Psoas muscle (tissue), 8 donors: ENCODE results near the gene SNU13. TPM values are rescaled to one million over a fixed set of nuclear protein-coding genes. Genes with fewer than 3 reads are reported as not detected.
A peak's percentile ranks its signal among the peaks of the same experiment; 100 is the strongest.
"Not testable (repeated sequence)": the region's sequence is repeated elsewhere in the genome, so short reads cannot be mapped to it uniquely, and the experiment has no call there.

Source experiments
- ATAC-seq, 4 donors: fragments of 200-7000 bp; cut with Tn5 transposase; one replicate each; pipeline ENCODE4 v1.9.1; 2020; ENCODE audit warnings: moderate library complexity in 3 of 4, mild to moderate bottlenecking in 2 of 4
- DNase-seq, 2 donors: peaks; one replicate each; pipeline ENCODE4 v3.0.0-alpha.2; 2020
- H3K27ac ChIP-seq: fragments of 200-600 bp; one replicate; pipeline ENCODE4 v1.8.0; 2022
- H3K27me3 ChIP-seq, 3 donors: fragments of 200-600 bp in 1 of 3; one replicate each; pipeline versions ENCODE4 v1.6.1 to v1.8.0; 2013 to 2022; ENCODE audit warnings: low read length in 2 of 3, mild to moderate bottlenecking in 2 of 3, moderate library complexity in 1 of 3; ENCODE audit not compliant: insufficient read depth in 3 of 3
- H3K36me3 ChIP-seq, 2 donors: fragments of 200-600 bp in 1 of 2; one replicate each; pipeline versions ENCODE4 v1.6.1 to v1.8.0; 2013 to 2022; ENCODE audit warnings: low read depth in 1 of 2, mild to moderate bottlenecking in 1 of 2, moderate library complexity in 1 of 2; ENCODE audit not compliant: insufficient read depth in 1 of 2
- H3K4me1 ChIP-seq: fragments of 200-600 bp; one replicate; pipeline ENCODE4 v1.8.0; 2022
- H3K4me3 ChIP-seq: fragments of 200-600 bp; one replicate; pipeline ENCODE4 v1.8.0; 2022; ENCODE audit warnings: mild to moderate bottlenecking
- H3K9me3 ChIP-seq: fragments of 200-600 bp; one replicate; pipeline ENCODE4 v1.8.0; 2022
- WGBS, 3 donors: extraction: QIAGEN DNeasy Blood & Tissue Kit; methylation state at CpG; one replicate each; pipeline versions ENCODE4 v1.1.6 to v1.1.7; 2013; 5-methylcytosine and 5-hydroxymethylcytosine counted together
- intact Hi-C, 2 donors: fragments of 100-400 bp; cut with DNase I; formaldehyde crosslinking; loops; one replicate each; pipeline versions ENCODE4 v1.11.0 to v1.14.2; 2022
- polyA plus RNA-seq, 3 donors: library from polyadenylated mRNA; stranded (reverse); fragments of 200-250 nt; gene quantifications; one replicate each; pipeline ENCODE4 v1.2.3, GENCODE V29; 2013
- total RNA-seq, 4 donors: library from RNA; stranded (reverse); fragmentation: NEBNext Ultra II Directional in 2 of 4; extraction: Animal tissue kit (Norgen Biotek cat#: 25700) in 2 of 4; gene quantifications; one replicate each; pipeline versions ENCODE4 v1.2.1 to v1.2.4, GENCODE V29; 2021 to 2023
- TF ChIP-seq, protein P1 (sequence below): fragments of 200-600 bp; IDR thresholded peaks from one replicate; pipeline ENCODE4 v1.8.0; 2022; ENCODE audit warnings: antibody characterized with exemption
- donor health status: healthy with polysubstance abuse.
- donor health status: DM: no; HTN: no; CAD: no; lungs with moderate emphysema.
- donor health status: Bipolar disorder and iron deficiency.
- donor health status: healthy.
- donor health status: DM: yes; HTN: yes; CAD: no.
- donor health status: DM: no; HTN: no; CAD: no.
- donor health status: DM: no; HTN: no; CAD: no.
- donor health status: DM: yes; HTN: yes; CAD: no.

The SNU13 gene
- total and polyA plus RNA-seq, 7 donors, result 165 to 466 (median 215) TPM

GRCh38 chr22:41636467-41636866, 52.2 kb downstream of the SNU13 start:
- Histone ChIP-seq H3K9me3 (no peaks in the 10 kb centered on the region), H3K27me3 (no peaks in the 10 kb centered on the region), H3K4me1 (peaks cover 7% of the 10 kb centered on the region), H3K4me3 (no peak overlapping the region), H3K27ac (peak overlapping the region; percentile 71), H3K36me3 (peaks cover 17 to 95% of the 10 kb centered on the region in 2 donors)
- WGBS, 3 donors, result 25 to 40% (median 29%) methylated on average over 7 of the region's 7 CpGs
- TF ChIP-seq, protein P1, sequence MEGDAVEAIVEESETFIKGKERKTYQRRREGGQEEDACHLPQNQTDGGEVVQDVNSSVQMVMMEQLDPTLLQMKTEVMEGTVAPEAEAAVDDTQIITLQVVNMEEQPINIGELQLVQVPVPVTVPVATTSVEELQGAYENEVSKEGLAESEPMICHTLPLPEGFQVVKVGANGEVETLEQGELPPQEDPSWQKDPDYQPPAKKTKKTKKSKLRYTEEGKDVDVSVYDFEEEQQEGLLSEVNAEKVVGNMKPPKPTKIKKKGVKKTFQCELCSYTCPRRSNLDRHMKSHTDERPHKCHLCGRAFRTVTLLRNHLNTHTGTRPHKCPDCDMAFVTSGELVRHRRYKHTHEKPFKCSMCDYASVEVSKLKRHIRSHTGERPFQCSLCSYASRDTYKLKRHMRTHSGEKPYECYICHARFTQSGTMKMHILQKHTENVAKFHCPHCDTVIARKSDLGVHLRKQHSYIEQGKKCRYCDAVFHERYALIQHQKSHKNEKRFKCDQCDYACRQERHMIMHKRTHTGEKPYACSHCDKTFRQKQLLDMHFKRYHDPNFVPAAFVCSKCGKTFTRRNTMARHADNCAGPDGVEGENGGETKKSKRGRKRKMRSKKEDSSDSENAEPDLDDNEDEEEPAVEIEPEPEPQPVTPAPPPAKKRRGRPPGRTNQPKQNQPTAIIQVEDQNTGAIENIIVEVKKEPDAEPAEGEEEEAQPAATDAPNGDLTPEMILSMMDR, result no peak
- DNase-seq, result peak; percentile 53 to 82
- ATAC-seq, result peak; percentile 95 to 97 (median 95)
- intact Hi-C loops, result no loop called here

DNA sequence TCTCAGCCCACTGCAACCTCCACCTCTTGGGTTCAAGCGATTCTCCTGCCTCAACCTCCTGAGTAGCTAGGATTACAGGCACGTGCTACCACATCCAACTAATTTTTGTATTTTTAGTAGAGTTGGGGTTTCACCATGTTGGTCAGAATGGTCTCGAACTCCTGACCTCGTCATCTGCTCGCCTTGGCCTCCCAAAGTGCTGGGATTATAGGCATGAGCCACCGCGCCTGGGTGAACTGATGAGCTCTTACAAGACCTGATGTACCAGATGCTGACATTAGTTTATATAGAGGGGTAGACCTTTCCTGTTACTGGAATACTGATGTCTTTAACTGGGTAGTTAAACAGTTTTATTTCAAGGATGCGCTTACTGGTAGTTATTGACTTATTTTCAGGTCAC, 54.1 kb downstream of the SNU13 start:
- intact Hi-C loops, DNase-seq, H3K27ac ChIP-seq, H3K27me3 ChIP-seq, H3K4me3 ChIP-seq, H3K4me1 ChIP-seq, ATAC-seq, H3K9me3 ChIP-seq: not testable (repeated sequence)
- H3K36me3 ChIP-seq, result peaks cover 20 to 89% of the 10 kb centered on the region in 2 donors
- 93 to 94% (median 93%) methylated on average over 8 of the region's 8 CpGs for WGBS, 3 donors

GRCh38 chr22:41631615-41632014, 57.1 kb downstream of the SNU13 start:
- DNase-seq, intact Hi-C loops, H3K4me1 ChIP-seq, H3K4me3 ChIP-seq, H3K9me3 ChIP-seq, ATAC-seq, H3K27ac ChIP-seq, H3K27me3 ChIP-seq: not testable (repeated sequence)
- peaks cover 21 to 89% of the 10 kb centered on the region in 2 donors for H3K36me3 ChIP-seq
- 98% methylated on average over 6 to 11 of the region's 23 CpGs for WGBS, 3 donors

DNA sequence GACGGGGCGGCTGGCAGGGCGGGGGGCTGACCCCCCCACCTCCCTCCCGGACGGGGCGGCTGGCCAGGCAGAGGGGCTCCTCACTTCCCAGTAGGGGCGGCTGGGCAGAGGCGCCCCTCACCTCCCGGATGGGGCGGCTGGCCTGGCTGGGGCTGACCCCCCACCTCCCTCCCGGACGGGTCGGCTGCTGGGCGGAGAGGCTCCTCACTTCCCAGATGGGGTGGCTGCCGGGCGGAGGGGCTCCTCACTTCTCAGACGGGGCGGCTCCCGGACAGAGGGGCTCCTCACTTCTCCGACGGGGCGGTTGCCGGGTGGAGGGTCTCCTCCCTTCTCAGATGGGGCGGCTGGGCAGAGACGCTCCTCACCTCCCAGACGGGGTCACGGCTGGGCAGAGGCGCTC, 57.6 kb downstream of the SNU13 start:
- H3K9me3 ChIP-seq, H3K4me3 ChIP-seq, H3K4me1 ChIP-seq, H3K27ac ChIP-seq, DNase-seq, intact Hi-C loops, ATAC-seq, H3K27me3 ChIP-seq: not testable (repeated sequence)
- 94 to 97% (median 95%) methylated on average over 17 to 24 of the region's 28 CpGs for WGBS, 3 donors
- H3K36me3 ChIP-seq, result peaks cover 20 to 89% of the 10 kb centered on the region in 2 donors

GRCh38 chr22:41625577-41625976, 63.1 kb downstream of the SNU13 start:
- 89 to 98% (median 95%) methylated on average over 7 of the region's 7 CpGs for WGBS, 3 donors
- no peaks in the 10 kb centered on the region for H3K27me3 ChIP-seq
- peaks cover 17 to 84% of the 10 kb centered on the region in 2 donors for H3K36me3 ChIP-seq
- TF ChIP-seq, protein P1, result no peak
- ATAC-seq (no peak), DNase-seq (no peak)
- H3K9me3 ChIP-seq, result no peaks in the 10 kb centered on the region
- H3K4me3 ChIP-seq, result no peak overlapping the region
- intact Hi-C loops, result no loop called here
- peaks cover 15% of the 10 kb centered on the region for H3K4me1 ChIP-seq
- H3K27ac ChIP-seq, result no peak overlapping the region

Other genes starting within 250 kb of the SNU13 start
- gene TOB2, start 242.1 kb downstream of the SNU13 start, total RNA-seq, result 100 to 1,000 TPM in 1 of 4 donors, 10 to 100 TPM in 3; 12.3 to 111 (median 50.9) TPM
- gene TOB2, start 242.1 kb downstream of the SNU13 start, polyA plus RNA-seq, result 10 to 100 TPM in 2 of 3 donors, 1 to 10 TPM in 1; 9.5 to 26.1 (median 23.4) TPM
- 10 to 100 TPM; 19.9 to 40.0 (median 23.4) TPM for gene PHF5A, start 220.2 kb downstream of the SNU13 start, total RNA-seq
- 10 to 100 TPM; 34.3 to 79.2 (median 49.0) TPM for gene PHF5A, start 220.2 kb downstream of the SNU13 start, polyA plus RNA-seq
- gene ACO2, start 219.8 kb downstream of the SNU13 start, total RNA-seq, result 100 to 1,000 TPM; 422 to 513 (median 474) TPM
- 100 to 1,000 TPM; 346 to 459 (median 402) TPM for gene ACO2, start 219.8 kb downstream of the SNU13 start, polyA plus RNA-seq
- gene POLR3H, start 144.4 kb downstream of the SNU13 start, total RNA-seq, result 10 to 100 TPM; 13.1 to 23.2 (median 18.5) TPM
- gene POLR3H, start 144.4 kb downstream of the SNU13 start, polyA plus RNA-seq, result 10 to 100 TPM; 17.1 to 28.6 (median 17.2) TPM
- gene CSDC2, start 127.9 kb downstream of the SNU13 start, total RNA-seq, result 1 to 10 TPM in 1 of 4 donors, under 1 TPM in 3; 0.27 to 1.1 (median 0.77) TPM
- gene CSDC2, start 127.9 kb downstream of the SNU13 start, polyA plus RNA-seq, result under 1 TPM; 0.60 to 0.69 (median 0.66) TPM
- 10 to 100 TPM in 2 of 4 donors, 1 to 10 TPM in 2; 7.3 to 12.2 (median 9.2) TPM for gene PMM1, start 99.0 kb downstream of the SNU13 start, total RNA-seq
- 10 to 100 TPM; 10.3 to 14.5 (median 13.2) TPM for gene PMM1, start 99.0 kb downstream of the SNU13 start, polyA plus RNA-seq
- 10 to 100 TPM; 17.5 to 27.6 (median 23.2) TPM for gene DESI1, start 67.8 kb downstream of the SNU13 start, total RNA-seq
- gene DESI1, start 67.8 kb downstream of the SNU13 start, polyA plus RNA-seq, result 10 to 100 TPM; 14.7 to 23.3 (median 18.9) TPM
- 100 to 1,000 TPM; 185 to 252 (median 217) TPM for gene XRCC6, start 67.6 kb downstream of the SNU13 start, total RNA-seq
- 100 to 1,000 TPM; 156 to 291 (median 259) TPM for gene XRCC6, start 67.6 kb downstream of the SNU13 start, polyA plus RNA-seq
- gene MEI1, start 10.6 kb upstream of the SNU13 start, total RNA-seq, result under 1 TPM in 3 of 4 donors, not detected in 1; 0.23 to 0.47 (median 0.30) TPM
- under 1 TPM in 2 of 3 donors, not detected in 1; 0.01 to 0.10 TPM for gene MEI1, start 10.6 kb upstream of the SNU13 start, polyA plus RNA-seq
- gene CCDC134, start 111.8 kb upstream of the SNU13 start, total RNA-seq, result 1 to 10 TPM; 2.8 to 7.7 (median 5.5) TPM
- gene CCDC134, start 111.8 kb upstream of the SNU13 start, polyA plus RNA-seq, result 1 to 10 TPM; 2.2 to 7.8 (median 3.9) TPM
- gene SREBF2, start 144.2 kb upstream of the SNU13 start, total RNA-seq, result 10 to 100 TPM; 36.3 to 47.0 (median 43.6) TPM
- 10 to 100 TPM; 21.0 to 24.1 (median 23.8) TPM for gene SREBF2, start 144.2 kb upstream of the SNU13 start, polyA plus RNA-seq
- under 1 TPM in 3 of 4 donors, not detected in 1; 0.15 to 0.26 (median 0.26) TPM for gene SHISA8, start 226.2 kb upstream of the SNU13 start, total RNA-seq
- not detected for gene SHISA8, start 226.2 kb upstream of the SNU13 start, polyA plus RNA-seq
- gene TNFRSF13C, start 237.9 kb upstream of the SNU13 start, total RNA-seq, result 1 to 10 TPM in 1 of 4 donors, under 1 TPM in 3; 0.20 to 1.4 (median 0.38) TPM
- under 1 TPM in 2 of 3 donors, not detected in 1; 0.01 to 0.05 TPM for gene TNFRSF13C, start 237.9 kb upstream of the SNU13 start, polyA plus RNA-seq